ENCODE results near the gene RASEF.

GRCh38 chr9:82988488-82988887 is 74.5 kb downstream of the RASEF start:
- TF ChIP-seq POLR2A (IDR thresholded peaks at IDR 0.05; ENCODE audit: low read depth) (no peak), POLR2AphosphoS5 (IDR thresholded peaks at IDR 0.05) (no peak)
- TF ChIP-seq, protein P1, sequence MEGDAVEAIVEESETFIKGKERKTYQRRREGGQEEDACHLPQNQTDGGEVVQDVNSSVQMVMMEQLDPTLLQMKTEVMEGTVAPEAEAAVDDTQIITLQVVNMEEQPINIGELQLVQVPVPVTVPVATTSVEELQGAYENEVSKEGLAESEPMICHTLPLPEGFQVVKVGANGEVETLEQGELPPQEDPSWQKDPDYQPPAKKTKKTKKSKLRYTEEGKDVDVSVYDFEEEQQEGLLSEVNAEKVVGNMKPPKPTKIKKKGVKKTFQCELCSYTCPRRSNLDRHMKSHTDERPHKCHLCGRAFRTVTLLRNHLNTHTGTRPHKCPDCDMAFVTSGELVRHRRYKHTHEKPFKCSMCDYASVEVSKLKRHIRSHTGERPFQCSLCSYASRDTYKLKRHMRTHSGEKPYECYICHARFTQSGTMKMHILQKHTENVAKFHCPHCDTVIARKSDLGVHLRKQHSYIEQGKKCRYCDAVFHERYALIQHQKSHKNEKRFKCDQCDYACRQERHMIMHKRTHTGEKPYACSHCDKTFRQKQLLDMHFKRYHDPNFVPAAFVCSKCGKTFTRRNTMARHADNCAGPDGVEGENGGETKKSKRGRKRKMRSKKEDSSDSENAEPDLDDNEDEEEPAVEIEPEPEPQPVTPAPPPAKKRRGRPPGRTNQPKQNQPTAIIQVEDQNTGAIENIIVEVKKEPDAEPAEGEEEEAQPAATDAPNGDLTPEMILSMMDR (IDR thresholded peaks at IDR 0.05) = no peak
